Mesendoderm (in vitro differentiated cells): ENCODE measurements around the gene CSTB.

Experiments
- DNase-seq: peaks from one replicate; pipeline ENCODE4 v3.0.0; 2013
- H2AK5ac ChIP-seq: 2 replicates; pipeline ENCODE4 v1.6.1; 2013; ENCODE audit warnings: low read length, inconsistent platforms
- H2BK120ac ChIP-seq: 2 replicates; pipeline ENCODE4 v1.6.1; 2013; ENCODE audit warnings: low read depth, mild to moderate bottlenecking, low read length, moderate library complexity, mixed read lengths
- H2BK15ac ChIP-seq: replicated peaks from 2 replicates; pipeline ENCODE4 v1.6.1; 2013; ENCODE audit warnings: low read depth, mild to moderate bottlenecking, moderate library complexity
- H2BK5ac ChIP-seq: 2 replicates; pipeline ENCODE4 v1.6.1; 2013; ENCODE audit warnings: low read length, inconsistent platforms
- H3K18ac ChIP-seq: 2 replicates; pipeline ENCODE4 v1.6.1; 2013; ENCODE audit warnings: mild to moderate bottlenecking, low read length, mixed read lengths
- H3K23ac ChIP-seq: one replicate; pipeline ENCODE4 v1.6.1; 2013; ENCODE audit warnings: low read length
- H3K27ac ChIP-seq: 2 replicates; pipeline ENCODE4 v1.5.1; 2013; ENCODE audit warnings: low read depth, mild to moderate bottlenecking, inconsistent platforms, low read length, moderate library complexity
- H3K27me3 ChIP-seq: 2 replicates; pipeline ENCODE4 v1.6.1; 2013; ENCODE audit warnings: low read length, control low read depth, mild to moderate bottlenecking, inconsistent platforms; ENCODE audit not compliant: insufficient read depth, poor library complexity
- H3K36me3 ChIP-seq: 2 replicates; pipeline ENCODE4 v1.6.1; 2013; ENCODE audit warnings: low read length, inconsistent platforms; ENCODE audit not compliant: control insufficient read depth, insufficient read depth
- H3K4ac ChIP-seq: one replicate; pipeline ENCODE4 v1.6.1; 2013; ENCODE audit warnings: low read depth, mild to moderate bottlenecking, low read length, moderate library complexity
- H3K4me1 ChIP-seq: 2 replicates; pipeline ENCODE4 v1.6.1; 2013; ENCODE audit warnings: low read depth, low read length, inconsistent platforms; ENCODE audit not compliant: control insufficient read depth
- H3K4me2 ChIP-seq: 2 replicates; pipeline ENCODE4 v1.6.1; 2013; ENCODE audit warnings: low read length
- H3K4me3 ChIP-seq: 2 replicates; pipeline ENCODE4 v1.5.1; 2013; ENCODE audit warnings: mild to moderate bottlenecking, low read length
- H3K56ac ChIP-seq: one replicate; pipeline ENCODE4 v1.6.1; 2013; ENCODE audit warnings: low read length
- H3K79me1 ChIP-seq: 2 replicates; pipeline ENCODE4 v1.6.1; 2013; ENCODE audit warnings: low read length, inconsistent platforms
- H3K79me2 ChIP-seq: 2 replicates; pipeline ENCODE4 v1.6.1; 2013; ENCODE audit warnings: mild to moderate bottlenecking, low read length; ENCODE audit not compliant: control insufficient read depth, insufficient read depth
- H3K9ac ChIP-seq: 2 replicates; pipeline ENCODE4 v1.6.1; 2013; ENCODE audit warnings: low read length, inconsistent platforms
- H4K5ac ChIP-seq: one replicate; pipeline ENCODE4 v1.6.1; 2013; ENCODE audit warnings: low read length
- H4K8ac ChIP-seq: one replicate; pipeline ENCODE4 v1.6.1; 2013; ENCODE audit warnings: low read depth, mild to moderate bottlenecking, control low read depth, low read length, moderate library complexity
- WGBS: extraction: QIAGEN DNeasy Blood & Tissue Kit; methylation state at CpG from one replicate; pipeline ENCODE4 v1.1.7; 2013; ENCODE audit warnings: low lambda C conversion rate, missing lambda C conversion rate; ENCODE audit not compliant: insufficient coverage; ENCODE audit errors: extremely low coverage; 5-methylcytosine and 5-hydroxymethylcytosine counted together

CSTB gene

DNA sequence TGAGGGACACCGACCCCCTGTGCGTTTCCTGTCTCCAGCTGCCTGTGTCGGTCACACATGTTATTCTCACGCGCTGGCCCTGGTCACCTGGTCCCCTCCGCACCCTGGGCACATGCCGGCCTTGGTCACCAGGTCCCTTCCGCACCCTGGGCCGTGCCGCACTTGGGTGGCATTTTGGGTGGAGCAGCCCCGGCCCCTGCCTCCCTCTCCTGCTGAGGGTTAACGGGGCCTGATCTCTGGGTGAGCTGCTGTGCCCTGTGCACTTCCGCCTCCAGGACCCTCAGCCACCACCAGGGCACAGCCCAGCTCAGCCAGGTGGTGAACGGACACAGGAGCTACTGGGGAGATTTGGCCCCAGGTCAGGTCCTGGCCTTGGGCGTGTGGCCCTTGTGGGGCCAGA lies 39.9 kb upstream of the CSTB start:
- Histone ChIP-seq H2BK5ac (no peak overlapping the region), H4K5ac (no peak overlapping the region), H3K36me3 (no peaks in the 10 kb centered on the region), H3K4me1 (no peaks in the 10 kb centered on the region), H3K79me1 (no peaks in the 10 kb centered on the region), H3K4me2 (no peak overlapping the region), H3K79me2 (no peaks in the 10 kb centered on the region), H3K4me3 (no peak overlapping the region), H2BK120ac (no peak overlapping the region), H3K4ac (no peak overlapping the region), H2BK15ac (no peak overlapping the region), H3K9ac (no peak overlapping the region), H3K56ac (no peak overlapping the region), H3K23ac (no peak overlapping the region), H3K27me3 (no peaks in the 10 kb centered on the region), H3K18ac (no peak overlapping the region), H2AK5ac (no peak overlapping the region), H4K8ac (no peak overlapping the region), H3K27ac (no peak overlapping the region)
- no CpG with 5 or more reads among the region's 15 CpGs for WGBS
- no peak for DNase-seq

DNA sequence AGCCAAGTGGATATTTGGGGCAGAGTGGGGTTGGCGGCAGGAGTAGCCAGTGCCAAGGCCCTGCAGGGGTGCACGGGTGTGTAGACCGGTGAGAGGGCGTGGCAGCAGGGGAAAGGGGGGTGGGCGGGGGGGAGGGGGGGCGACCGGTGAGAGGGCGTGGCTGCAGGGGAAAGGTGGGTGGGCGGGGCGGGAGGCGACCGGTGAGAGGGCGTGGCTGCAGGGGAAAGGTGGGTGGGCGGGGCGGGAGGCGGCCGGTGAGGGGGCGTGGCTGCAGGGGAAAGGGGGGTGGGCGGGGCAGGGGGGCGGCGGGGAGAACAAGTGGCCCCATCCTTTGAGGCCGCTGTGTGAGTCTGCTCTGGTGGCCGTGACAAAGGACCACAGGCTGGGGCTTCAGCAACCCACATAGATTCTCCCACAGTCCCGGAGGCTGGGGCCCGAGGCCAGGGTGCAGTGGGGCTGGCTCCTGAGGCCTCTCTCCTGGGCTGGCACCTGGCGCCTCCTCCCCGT lies 39.1 kb upstream of the CSTB start:
- no peak overlapping the region for H3K27ac ChIP-seq
- no peak overlapping the region for H2BK120ac ChIP-seq
- no peak overlapping the region for H3K4me3 ChIP-seq
- H3K18ac ChIP-seq = no peak overlapping the region
- no peak overlapping the region for H3K4ac ChIP-seq
- peak overlapping the region; percentile 74 for H3K56ac ChIP-seq
- peak; percentile 39 for DNase-seq
- peak overlapping the region; percentile 45 for H3K9ac ChIP-seq
- H3K4me1 ChIP-seq = no peaks in the 10 kb centered on the region
- no peak overlapping the region for H4K8ac ChIP-seq
- no peak overlapping the region for H2BK5ac ChIP-seq
- no CpG with 5 or more reads among the region's 27 CpGs for WGBS
- no peaks in the 10 kb centered on the region for H3K36me3 ChIP-seq
- peak overlapping the region; percentile 14 for H3K4me2 ChIP-seq
- H2AK5ac ChIP-seq = no peak overlapping the region
- H3K79me1 ChIP-seq = no peaks in the 10 kb centered on the region
- no peak overlapping the region for H3K23ac ChIP-seq
- H2BK15ac ChIP-seq = no peak overlapping the region
- H3K79me2 ChIP-seq = no peaks in the 10 kb centered on the region
- H4K5ac ChIP-seq = no peak overlapping the region
- H3K27me3 ChIP-seq = no peaks in the 10 kb centered on the region

DNA sequence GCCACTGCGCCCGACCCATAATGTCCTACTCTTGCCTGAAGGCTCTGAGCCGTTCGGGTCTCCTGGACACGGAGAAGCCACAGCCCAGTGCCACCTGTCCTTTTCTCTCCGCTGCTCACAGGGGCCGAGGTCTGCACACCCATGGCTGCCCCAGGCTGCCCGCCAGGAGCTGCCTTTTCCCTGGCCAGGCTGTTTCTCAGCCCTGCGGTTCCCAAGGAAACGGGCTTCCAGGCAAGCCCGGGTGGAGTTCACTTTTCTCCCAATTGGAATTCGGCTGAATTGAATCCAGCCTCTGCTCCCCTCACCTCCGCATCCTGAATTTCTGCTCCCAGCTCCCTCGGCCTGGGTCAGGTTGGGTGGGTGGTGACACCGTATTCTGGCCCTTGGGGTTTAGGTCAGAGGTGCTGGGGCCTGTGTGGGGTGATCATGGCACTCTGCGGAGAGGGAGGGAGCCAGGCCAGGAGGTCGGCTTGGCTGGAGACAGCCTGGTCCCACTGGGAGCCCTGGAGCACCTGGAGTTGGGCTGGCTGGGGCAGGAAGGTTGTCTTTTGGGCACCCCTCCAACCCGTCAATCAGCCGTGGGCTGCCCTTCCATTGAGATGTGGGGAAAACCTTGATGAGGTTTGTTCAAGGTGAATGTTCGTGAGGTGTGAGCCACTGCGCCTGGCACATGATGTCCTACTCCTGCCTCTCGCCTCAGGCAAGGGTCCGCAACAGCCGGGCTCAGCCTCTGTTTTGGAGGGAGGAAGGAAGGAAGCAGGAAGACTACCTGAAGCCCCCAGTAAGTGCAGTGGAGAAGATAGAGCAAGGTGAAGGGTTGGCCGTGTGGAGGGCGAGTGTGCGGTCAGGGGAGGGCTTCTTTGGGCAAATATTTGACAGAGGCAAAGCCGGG lies 38.4 kb upstream of the CSTB start:
- H4K8ac ChIP-seq = no peak overlapping the region
- no peak overlapping the region for H2BK120ac ChIP-seq
- no peak overlapping the region for H3K4me3 ChIP-seq
- H3K56ac ChIP-seq = peak overlapping the region; percentile 74
- peak; percentile 69 for DNase-seq
- no peak overlapping the region for H2AK5ac ChIP-seq
- no peaks in the 10 kb centered on the region for H3K27me3 ChIP-seq
- H3K18ac ChIP-seq = no peak overlapping the region
- no peaks in the 10 kb centered on the region for H3K79me1 ChIP-seq
- H2BK15ac ChIP-seq = no peak overlapping the region
- WGBS = no CpG with 5 or more reads among the region's 28 CpGs
- H3K79me2 ChIP-seq = no peaks in the 10 kb centered on the region
- H3K23ac ChIP-seq = no peak overlapping the region
- no peaks in the 10 kb centered on the region for H3K4me1 ChIP-seq
- H3K4me2 ChIP-seq = peak overlapping the region; percentile 14
- peak overlapping the region; percentile 45 for H3K9ac ChIP-seq
- H3K4ac ChIP-seq = no peak overlapping the region
- H3K27ac ChIP-seq = no peak overlapping the region
- no peak overlapping the region for H4K5ac ChIP-seq
- H3K36me3 ChIP-seq = no peaks in the 10 kb centered on the region
- no peak overlapping the region for H2BK5ac ChIP-seq

DNA sequence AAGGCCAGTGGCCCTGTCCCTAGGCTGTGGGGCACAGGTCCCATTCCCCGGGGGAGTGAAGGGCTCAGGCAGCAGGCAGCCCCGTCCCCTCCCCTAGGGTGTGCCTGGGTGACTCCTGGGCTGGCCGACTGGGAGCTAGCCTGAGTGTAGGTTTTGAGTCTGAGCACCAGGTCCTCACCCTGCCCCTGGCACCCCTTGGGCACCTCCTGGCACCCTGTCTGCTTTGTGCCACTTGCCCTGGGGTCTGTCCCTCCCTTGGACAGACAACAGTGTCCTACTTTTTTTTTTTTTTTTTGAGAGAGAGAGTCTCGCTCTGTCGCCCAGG lies 37.5 kb upstream of the CSTB start:
- WGBS = no CpG with 5 or more reads among the region's 5 CpGs
- Histone ChIP-seq H3K4me2 (no peak overlapping the region), H3K18ac (no peak overlapping the region), H3K79me1 (no peaks in the 10 kb centered on the region), H3K4me3 (no peak overlapping the region), H4K5ac (no peak overlapping the region), H3K27ac (no peak overlapping the region), H3K4me1 (no peaks in the 10 kb centered on the region), H2BK5ac (no peak overlapping the region), H3K23ac (no peak overlapping the region), H3K27me3 (no peaks in the 10 kb centered on the region), H2AK5ac (no peak overlapping the region), H2BK120ac (no peak overlapping the region), H3K79me2 (no peaks in the 10 kb centered on the region), H3K36me3 (no peaks in the 10 kb centered on the region), H2BK15ac (no peak overlapping the region), H3K56ac (no peak overlapping the region), H3K4ac (no peak overlapping the region), H4K8ac (no peak overlapping the region), H3K9ac (no peak overlapping the region)
- DNase-seq = no peak

DNA sequence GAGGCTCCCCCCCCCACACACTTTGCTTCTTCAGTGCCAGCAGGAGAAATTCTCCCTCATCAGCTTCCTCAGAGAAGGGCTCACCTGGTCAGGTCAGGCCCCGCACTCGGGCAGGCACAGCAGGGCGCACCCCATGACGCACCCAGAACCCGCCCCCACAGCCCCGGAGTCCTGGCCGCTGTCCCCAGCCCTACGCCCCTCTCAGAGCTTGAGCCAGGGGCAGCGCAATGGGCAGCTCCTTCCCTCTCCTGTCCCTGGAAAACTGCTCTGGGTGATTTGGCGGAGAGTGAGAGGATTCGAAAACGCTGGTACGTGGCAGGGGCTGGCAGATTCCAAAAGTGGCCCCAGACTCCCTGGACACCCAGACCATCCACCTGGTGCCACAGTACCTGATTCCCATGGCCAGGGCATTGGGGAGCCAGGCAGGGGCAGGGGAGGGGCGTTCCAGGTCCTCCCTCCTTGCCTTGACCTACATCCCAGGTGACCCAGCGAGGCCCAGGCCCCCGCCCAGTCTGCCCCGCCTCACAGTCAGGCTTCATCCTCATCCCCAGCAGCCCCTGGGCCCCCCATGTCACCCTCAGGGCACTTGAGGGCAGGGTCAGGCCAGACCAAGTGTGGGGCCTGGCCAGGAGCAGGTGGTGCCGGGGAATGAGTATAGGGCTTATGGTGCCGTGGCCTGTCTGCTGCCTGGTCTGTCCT lies 37.0 kb upstream of the CSTB start:
- WGBS = no CpG with 5 or more reads among the region's 19 CpGs
- Histone ChIP-seq H3K4ac (no peak overlapping the region), H3K18ac (no peak overlapping the region), H3K4me2 (no peak overlapping the region), H2BK5ac (no peak overlapping the region), H3K4me3 (no peak overlapping the region), H3K9ac (no peak overlapping the region), H2BK15ac (no peak overlapping the region), H2BK120ac (no peak overlapping the region), H3K36me3 (no peaks in the 10 kb centered on the region), H3K27ac (no peak overlapping the region), H3K56ac (no peak overlapping the region), H2AK5ac (no peak overlapping the region), H3K23ac (no peak overlapping the region), H3K79me2 (no peaks in the 10 kb centered on the region), H4K5ac (no peak overlapping the region), H3K4me1 (no peaks in the 10 kb centered on the region), H4K8ac (no peak overlapping the region), H3K79me1 (no peaks in the 10 kb centered on the region), H3K27me3 (no peaks in the 10 kb centered on the region)
- DNase-seq = no peak
